ENCODE data around the gene NR1D1. TPM values are rescaled to one million over a fixed set of nuclear protein-coding genes. Genes with fewer than 3 reads are reported as not detected.

The NR1D1 gene
- total and polyA plus RNA-seq, 2 of the 13 experiments (the other 11 are each of a cell fraction or from before 2014, with no cell fraction given): 2.1 to 2.7 TPM

DNA sequence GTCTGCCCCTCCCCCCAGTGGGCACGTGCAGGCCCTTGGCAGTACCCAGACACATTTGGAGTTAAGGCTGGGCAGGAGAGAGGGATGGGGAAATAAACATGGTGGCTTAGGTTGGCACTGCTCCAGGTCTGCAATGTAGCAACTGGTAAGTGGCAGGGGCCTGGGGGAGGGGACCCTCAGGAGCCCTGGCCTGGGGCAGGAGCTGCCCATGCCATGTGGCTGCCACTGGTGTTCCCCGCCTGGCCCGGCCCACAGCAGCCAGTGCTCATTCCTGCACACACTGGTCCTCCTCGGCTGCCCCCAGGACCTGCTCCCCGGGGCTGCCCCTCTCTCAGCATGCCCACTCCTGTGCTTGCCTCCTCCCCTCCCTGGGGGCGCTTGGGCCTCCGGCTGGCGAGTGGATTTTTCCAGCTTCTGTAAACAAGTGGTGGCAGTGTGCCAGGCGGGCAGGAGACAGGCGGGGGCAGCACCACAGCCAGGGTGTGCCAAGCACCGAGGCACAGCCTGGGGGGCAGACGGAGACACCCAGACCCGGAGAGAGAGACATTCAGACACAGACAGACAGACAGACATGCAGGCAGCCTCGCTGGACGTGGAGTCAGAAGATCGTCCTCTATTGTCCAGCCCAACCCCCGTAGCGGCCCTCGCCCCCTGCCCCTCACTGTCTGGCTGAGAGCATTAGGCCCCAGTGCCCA lies 28.2 kb downstream of the NR1D1 start (continued):
- TF ChIP-seq, protein P1, sequence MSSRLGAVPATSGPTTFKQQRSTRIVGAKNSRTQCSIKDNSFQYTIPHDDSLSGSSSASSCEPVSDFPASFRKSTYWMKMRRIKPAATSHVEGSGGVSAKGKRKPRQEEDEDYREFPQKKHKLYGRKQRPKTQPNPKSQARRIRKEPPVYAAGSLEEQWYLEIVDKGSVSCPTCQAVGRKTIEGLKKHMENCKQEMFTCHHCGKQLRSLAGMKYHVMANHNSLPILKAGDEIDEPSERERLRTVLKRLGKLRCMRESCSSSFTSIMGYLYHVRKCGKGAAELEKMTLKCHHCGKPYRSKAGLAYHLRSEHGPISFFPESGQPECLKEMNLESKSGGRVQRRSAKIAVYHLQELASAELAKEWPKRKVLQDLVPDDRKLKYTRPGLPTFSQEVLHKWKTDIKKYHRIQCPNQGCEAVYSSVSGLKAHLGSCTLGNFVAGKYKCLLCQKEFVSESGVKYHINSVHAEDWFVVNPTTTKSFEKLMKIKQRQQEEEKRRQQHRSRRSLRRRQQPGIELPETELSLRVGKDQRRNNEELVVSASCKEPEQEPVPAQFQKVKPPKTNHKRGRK (CRISPR knock-in tag; IDR thresholded peaks at IDR 0.05): no peak
- TF ChIP-seq MED13 (CRISPR knock-in tag; IDR thresholded peaks at IDR 0.05) (peak; percentile 51; the same call in 1 of the 2 replicates), TSC22D2 (CRISPR knock-in tag; IDR thresholded peaks at IDR 0.05; ENCODE audit: borderline replicate concordance) (no peak), ZNF761 (CRISPR knock-in tag; conservative IDR thresholded peaks at IDR 0.05) (0 out of 2 replicates have a peak, but pooled peaks have one; percentile 13), SP4 (CRISPR knock-in tag; IDR thresholded peaks at IDR 0.05) (peak; percentile 27; the same call in 1 of the 2 replicates), ZNF546 (CRISPR knock-in tag; conservative IDR thresholded peaks at IDR 0.05) (0 out of 2 replicates have a peak, but pooled peaks have one; percentile 36), GZF1 (CRISPR knock-in tag; IDR thresholded peaks at IDR 0.05) (peak; percentile 14; the same call in 1 of the 2 replicates), SCMH1 (CRISPR knock-in tag; IDR thresholded peaks at IDR 0.05; ENCODE audit: borderline replicate concordance) (no peak), CAMTA2 (CRISPR knock-in tag; IDR thresholded peaks at IDR 0.05; ENCODE audit: borderline replicate concordance) (no peak), ZNF619 (CRISPR knock-in tag; IDR thresholded peaks at IDR 0.05) (peak; percentile 47; the same call in 1 of the 2 replicates)
- TF ChIP-seq, protein P2, sequence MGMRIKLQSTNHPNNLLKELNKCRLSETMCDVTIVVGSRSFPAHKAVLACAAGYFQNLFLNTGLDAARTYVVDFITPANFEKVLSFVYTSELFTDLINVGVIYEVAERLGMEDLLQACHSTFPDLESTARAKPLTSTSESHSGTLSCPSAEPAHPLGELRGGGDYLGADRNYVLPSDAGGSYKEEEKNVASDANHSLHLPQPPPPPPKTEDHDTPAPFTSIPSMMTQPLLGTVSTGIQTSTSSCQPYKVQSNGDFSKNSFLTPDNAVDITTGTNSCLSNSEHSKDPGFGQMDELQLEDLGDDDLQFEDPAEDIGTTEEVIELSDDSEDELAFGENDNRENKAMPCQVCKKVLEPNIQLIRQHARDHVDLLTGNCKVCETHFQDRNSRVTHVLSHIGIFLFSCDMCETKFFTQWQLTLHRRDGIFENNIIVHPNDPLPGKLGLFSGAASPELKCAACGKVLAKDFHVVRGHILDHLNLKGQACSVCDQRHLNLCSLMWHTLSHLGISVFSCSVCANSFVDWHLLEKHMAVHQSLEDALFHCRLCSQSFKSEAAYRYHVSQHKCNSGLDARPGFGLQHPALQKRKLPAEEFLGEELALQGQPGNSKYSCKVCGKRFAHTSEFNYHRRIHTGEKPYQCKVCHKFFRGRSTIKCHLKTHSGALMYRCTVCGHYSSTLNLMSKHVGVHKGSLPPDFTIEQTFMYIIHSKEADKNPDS (CRISPR knock-in tag; IDR thresholded peaks at IDR 0.05): peak; percentile 83; the same call in 1 of the 2 replicates
- TF ChIP-seq, protein P3, sequence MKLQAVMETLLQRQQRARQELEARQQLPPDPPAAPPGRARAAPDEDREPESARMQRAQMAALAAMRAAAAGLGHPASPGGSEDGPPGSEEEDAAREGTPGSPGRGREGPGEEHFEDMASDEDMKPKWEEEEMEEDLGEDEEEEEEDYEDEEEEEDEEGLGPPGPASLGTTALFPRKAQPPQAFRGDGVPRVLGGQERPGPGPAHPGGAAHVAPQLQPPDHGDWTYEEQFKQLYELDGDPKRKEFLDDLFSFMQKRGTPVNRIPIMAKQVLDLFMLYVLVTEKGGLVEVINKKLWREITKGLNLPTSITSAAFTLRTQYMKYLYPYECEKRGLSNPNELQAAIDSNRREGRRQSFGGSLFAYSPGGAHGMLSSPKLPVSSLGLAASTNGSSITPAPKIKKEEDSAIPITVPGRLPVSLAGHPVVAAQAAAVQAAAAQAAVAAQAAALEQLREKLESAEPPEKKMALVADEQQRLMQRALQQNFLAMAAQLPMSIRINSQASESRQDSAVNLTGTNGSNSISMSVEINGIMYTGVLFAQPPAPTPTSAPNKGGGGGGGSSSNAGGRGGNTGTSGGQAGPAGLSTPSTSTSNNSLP (IDR thresholded peaks at IDR 0.05; ENCODE audit: low read depth, low read length): no peak
- TF ChIP-seq, protein P4, sequence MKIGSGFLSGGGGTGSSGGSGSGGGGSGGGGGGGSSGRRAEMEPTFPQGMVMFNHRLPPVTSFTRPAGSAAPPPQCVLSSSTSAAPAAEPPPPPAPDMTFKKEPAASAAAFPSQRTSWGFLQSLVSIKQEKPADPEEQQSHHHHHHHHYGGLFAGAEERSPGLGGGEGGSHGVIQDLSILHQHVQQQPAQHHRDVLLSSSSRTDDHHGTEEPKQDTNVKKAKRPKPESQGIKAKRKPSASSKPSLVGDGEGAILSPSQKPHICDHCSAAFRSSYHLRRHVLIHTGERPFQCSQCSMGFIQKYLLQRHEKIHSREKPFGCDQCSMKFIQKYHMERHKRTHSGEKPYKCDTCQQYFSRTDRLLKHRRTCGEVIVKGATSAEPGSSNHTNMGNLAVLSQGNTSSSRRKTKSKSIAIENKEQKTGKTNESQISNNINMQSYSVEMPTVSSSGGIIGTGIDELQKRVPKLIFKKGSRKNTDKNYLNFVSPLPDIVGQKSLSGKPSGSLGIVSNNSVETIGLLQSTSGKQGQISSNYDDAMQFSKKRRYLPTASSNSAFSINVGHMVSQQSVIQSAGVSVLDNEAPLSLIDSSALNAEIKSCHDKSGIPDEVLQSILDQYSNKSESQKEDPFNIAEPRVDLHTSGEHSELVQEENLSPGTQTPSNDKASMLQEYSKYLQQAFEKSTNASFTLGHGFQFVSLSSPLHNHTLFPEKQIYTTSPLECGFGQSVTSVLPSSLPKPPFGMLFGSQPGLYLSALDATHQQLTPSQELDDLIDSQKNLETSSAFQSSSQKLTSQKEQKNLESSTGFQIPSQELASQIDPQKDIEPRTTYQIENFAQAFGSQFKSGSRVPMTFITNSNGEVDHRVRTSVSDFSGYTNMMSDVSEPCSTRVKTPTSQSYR (CRISPR knock-in tag; IDR thresholded peaks at IDR 0.05; ENCODE audit: borderline replicate concordance): peak; percentile 85
- TF ChIP-seq, protein P5, sequence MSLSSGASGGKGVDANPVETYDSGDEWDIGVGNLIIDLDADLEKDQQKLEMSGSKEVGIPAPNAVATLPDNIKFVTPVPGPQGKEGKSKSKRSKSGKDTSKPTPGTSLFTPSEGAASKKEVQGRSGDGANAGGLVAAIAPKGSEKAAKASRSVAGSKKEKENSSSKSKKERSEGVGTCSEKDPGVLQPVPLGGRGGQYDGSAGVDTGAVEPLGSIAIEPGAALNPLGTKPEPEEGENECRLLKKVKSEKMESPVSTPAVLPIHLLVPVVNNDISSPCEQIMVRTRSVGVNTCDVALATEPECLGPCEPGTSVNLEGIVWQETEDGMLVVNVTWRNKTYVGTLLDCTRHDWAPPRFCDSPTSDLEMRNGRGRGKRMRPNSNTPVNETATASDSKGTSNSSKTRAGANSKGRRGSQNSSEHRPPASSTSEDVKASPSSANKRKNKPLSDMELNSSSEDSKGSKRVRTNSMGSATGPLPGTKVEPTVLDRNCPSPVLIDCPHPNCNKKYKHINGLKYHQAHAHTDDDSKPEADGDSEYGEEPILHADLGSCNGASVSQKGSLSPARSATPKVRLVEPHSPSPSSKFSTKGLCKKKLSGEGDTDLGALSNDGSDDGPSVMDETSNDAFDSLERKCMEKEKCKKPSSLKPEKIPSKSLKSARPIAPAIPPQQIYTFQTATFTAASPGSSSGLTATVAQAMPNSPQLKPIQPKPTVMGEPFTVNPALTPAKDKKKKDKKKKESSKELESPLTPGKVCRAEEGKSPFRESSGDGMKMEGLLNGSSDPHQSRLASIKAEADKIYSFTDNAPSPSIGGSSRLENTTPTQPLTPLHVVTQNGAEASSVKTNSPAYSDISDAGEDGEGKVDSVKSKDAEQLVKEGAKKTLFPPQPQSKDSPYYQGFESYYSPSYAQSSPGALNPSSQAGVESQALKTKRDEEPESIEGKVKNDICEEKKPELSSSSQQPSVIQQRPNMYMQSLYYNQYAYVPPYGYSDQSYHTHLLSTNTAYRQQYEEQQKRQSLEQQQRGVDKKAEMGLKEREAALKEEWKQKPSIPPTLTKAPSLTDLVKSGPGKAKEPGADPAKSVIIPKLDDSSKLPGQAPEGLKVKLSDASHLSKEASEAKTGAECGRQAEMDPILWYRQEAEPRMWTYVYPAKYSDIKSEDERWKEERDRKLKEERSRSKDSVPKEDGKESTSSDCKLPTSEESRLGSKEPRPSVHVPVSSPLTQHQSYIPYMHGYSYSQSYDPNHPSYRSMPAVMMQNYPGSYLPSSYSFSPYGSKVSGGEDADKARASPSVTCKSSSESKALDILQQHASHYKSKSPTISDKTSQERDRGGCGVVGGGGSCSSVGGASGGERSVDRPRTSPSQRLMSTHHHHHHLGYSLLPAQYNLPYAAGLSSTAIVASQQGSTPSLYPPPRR (CRISPR knock-in tag; IDR thresholded peaks at IDR 0.05; ENCODE audit: borderline replicate concordance): peak; percentile 47; the same call in 1 of the 2 replicates
